Measurements from ENCODE around the gene IL17REL.

Gene IL17REL

DNA sequence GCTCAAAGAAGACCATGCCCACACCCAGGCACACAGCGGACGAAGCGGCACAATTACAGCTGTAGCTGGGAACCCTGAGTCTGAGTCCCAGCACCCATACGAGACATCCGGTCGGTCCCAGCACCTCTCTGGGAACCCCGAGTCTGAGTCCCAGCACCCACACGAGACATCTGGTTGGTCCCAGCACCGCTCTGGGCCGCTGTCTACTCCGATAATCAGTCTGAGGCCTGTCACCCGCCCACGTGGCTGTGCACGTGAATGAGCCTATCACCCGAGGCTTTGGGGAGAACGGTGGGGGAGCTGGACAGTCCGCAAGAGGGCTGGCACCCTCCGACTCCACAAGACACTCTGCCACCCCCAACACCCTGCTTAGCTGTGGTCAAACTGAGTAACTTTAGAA is 39.4 kb upstream of the IL17REL start:
- no peak for DNase-seq (ENCODE audit: low spot score)
- TF ChIP-seq, protein P1, sequence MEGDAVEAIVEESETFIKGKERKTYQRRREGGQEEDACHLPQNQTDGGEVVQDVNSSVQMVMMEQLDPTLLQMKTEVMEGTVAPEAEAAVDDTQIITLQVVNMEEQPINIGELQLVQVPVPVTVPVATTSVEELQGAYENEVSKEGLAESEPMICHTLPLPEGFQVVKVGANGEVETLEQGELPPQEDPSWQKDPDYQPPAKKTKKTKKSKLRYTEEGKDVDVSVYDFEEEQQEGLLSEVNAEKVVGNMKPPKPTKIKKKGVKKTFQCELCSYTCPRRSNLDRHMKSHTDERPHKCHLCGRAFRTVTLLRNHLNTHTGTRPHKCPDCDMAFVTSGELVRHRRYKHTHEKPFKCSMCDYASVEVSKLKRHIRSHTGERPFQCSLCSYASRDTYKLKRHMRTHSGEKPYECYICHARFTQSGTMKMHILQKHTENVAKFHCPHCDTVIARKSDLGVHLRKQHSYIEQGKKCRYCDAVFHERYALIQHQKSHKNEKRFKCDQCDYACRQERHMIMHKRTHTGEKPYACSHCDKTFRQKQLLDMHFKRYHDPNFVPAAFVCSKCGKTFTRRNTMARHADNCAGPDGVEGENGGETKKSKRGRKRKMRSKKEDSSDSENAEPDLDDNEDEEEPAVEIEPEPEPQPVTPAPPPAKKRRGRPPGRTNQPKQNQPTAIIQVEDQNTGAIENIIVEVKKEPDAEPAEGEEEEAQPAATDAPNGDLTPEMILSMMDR (IDR thresholded peaks at IDR 0.05; ENCODE audit: borderline replicate concordance, control extremely low read depth, extremely low read depth, insufficient read depth, missing control alignments) = no peak
- in situ Hi-C loops (cut with MboI; ENCODE audit: low sequenced_read_pairs, unreplicated experiment) = no loop called here

DNA sequence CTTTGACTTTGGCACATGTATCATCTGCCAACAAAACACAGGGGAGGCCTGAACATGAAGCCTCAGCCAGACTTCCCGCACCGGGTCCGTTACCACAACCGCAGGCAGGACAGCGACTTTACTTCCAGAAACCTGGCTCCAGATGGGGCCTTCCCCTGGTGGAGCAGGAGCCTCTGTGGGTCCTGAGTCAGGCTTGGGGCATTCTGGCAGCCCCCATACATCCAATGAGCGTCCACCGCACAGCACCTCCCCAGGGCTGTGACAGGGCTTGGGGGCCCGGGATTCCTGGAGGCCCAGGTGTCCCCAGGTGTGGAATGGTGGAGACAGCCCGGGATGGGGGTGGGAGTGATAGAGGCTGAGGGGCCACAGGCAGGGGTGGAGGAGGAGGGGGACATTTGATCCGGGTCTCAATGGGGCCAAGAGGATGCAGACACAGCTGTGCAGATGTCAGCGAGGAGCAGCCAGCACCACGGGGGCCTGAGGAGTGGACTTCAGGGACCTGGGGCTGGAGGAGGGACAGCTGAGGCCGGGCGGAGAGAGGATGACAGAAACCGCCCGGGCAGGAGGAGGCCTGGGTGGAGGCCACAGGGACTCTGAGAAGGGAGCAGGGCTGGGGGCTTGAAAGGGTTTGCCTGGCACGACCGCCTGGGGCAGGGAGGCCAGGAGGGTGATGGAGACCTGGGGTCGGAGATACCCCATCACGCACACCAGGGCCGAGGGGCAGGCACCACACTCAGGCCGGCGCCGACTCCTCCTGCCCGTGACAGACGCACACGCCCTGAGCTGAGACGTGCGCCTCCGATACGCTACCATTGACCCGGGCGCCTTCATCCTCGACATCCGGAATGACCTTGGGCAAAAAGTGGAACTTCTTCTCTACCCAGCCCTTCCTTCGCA is 37.0 kb upstream of the IL17REL start:
- no peak for DNase-seq (ENCODE audit: low spot score)
- in situ Hi-C loops (cut with MboI; ENCODE audit: low sequenced_read_pairs, unreplicated experiment) = loop anchor here (25.0 kb wide), 1 partner anchor 287 kb away; no protein-coding TSS in a partner anchor
- TF ChIP-seq, protein P1 (IDR thresholded peaks at IDR 0.05; ENCODE audit: borderline replicate concordance, control extremely low read depth, extremely low read depth, insufficient read depth, missing control alignments) = no peak

DNA sequence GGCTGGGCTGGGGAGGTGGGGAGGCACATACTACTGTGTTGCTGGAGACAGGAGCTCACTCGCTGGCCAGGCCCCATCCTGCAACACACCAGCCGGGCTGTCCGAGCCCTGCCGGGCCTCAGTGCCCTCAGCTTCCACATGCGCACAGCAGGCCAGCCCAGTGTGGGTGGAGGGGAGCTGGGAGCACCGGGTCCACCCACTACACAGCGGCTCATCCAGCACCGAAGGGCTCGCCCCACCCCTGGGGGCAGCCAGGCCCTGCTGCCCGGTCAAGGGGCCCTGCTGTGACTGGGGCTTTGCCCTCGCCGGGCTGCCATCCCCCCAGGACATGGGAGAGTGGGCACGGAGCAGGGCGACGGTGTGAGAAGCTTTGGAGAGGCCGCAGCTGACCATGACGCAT is 36.3 kb upstream of the IL17REL start:
- in situ Hi-C loops (cut with MboI; ENCODE audit: low sequenced_read_pairs, unreplicated experiment) = loop anchor here (25.0 kb wide), 1 partner anchor 287 kb away; no protein-coding TSS in a partner anchor
- no peak for DNase-seq (ENCODE audit: low spot score)
- TF ChIP-seq, protein P1 (IDR thresholded peaks at IDR 0.05; ENCODE audit: borderline replicate concordance, control extremely low read depth, extremely low read depth, insufficient read depth, missing control alignments) = no peak

DNA sequence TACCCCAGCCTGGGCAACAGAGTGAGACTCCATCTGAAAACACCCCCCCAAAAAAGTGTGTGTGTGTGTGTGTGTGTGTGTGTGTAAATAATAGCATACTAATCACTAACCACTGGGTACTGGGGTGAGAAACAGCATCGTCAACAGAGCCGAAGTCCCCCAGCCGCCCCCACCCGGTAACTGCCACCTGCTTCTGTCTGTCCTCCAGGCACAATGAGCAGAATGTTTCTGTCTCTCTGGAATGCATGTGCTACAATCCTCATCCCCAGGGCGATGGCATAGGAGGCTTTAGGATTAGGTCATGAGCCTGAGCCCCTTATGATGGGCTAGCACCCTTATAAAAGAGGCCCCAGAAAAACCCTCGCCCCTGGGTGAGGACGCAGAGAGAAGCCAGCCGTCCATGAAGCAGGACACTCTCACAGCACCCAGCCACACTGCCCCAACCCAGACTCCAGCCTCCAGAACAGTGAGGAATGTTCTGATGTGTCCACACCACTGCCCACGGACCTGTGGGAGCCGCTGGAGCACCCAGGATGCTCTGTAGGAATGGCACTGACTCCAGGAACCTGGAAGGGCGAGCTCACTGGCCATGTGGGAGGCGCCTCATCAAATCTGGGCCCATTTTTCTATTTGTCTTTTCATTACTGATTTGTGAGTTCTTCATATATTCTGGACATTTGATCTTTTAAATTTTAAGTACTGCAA is 35.6 kb upstream of the IL17REL start:
- DNase-seq (ENCODE audit: low spot score) = no peak
- in situ Hi-C loops (cut with MboI; ENCODE audit: low sequenced_read_pairs, unreplicated experiment) = loop anchor here (25.0 kb wide), 1 partner anchor 286 kb away; no protein-coding TSS in a partner anchor
- TF ChIP-seq, protein P1 (IDR thresholded peaks at IDR 0.05; ENCODE audit: borderline replicate concordance, control extremely low read depth, extremely low read depth, insufficient read depth, missing control alignments) = no peak

DNA sequence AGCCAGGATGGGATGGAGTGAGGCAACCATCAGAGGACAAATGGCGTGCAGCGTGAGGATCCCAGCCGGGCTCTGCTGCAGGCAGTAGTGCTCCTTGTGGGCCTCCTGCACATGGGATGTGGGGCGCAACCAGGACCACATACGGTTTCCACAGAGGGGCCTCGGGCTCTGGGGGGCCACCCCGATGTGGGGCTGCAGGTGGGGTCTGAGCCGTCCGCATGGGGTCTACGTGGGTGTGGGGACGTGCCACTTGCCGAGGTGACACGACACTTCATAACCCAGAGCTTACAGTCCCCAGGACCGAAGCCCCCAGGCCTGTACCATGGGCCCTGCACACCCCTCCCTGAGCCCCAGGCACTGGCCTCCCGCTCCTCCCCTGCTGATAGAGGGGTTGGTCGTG is 34.8 kb upstream of the IL17REL start:
- DNase-seq (ENCODE audit: low spot score) = no peak
- in situ Hi-C loops (cut with MboI; ENCODE audit: low sequenced_read_pairs, unreplicated experiment) = loop anchor here (25.0 kb wide), 1 partner anchor 285 kb away; no protein-coding TSS in a partner anchor
- TF ChIP-seq, protein P1 (IDR thresholded peaks at IDR 0.05; ENCODE audit: borderline replicate concordance, control extremely low read depth, extremely low read depth, insufficient read depth, missing control alignments) = no peak

DNA sequence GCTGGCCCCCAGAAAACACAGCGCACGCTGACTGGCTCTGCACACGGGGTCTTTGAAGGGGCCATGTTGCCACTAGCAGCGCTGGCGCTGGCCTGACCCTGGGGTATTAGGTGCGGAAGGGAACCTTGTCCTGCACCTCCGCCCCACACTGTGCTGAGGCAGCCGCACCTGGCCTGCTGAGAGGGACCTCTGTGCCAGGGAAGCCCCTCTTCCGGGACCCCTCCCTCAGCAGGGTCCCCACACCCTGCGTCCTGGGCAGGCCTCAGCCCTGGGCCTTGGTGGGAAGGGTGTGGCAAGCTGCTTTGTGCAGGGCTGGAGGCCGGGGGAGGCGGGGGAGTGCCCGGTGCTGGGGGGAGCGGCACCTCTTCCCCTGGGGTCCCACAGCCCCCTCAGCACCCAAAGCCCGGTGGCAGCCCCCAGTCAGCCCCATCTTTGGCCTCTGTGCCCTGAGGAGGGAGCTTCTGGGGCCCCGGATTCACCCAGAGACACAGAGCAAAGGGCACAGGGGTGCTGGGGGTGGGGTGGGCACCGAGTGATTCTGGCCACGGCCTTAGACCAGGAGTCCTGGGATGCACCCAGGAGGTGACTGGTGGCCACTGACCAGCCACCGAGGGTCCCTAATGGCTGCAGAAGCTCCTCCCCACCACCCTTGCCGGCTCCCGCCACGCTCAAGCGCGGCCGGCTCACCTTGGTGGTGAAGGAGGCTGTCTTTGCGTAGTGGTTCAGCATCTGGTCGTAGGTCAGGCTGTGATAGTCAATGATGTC is 34.1 kb upstream of the IL17REL start:
- DNase-seq (ENCODE audit: low spot score) = no peak
- in situ Hi-C loops (cut with MboI; ENCODE audit: low sequenced_read_pairs, unreplicated experiment) = loop anchor here (25.0 kb wide), 1 partner anchor 284 kb away; no protein-coding TSS in a partner anchor
- TF ChIP-seq, protein P1 (IDR thresholded peaks at IDR 0.05; ENCODE audit: borderline replicate concordance, control extremely low read depth, extremely low read depth, insufficient read depth, missing control alignments) = no peak

Measured in GM13976 (cell line).